Stimulated activated CD4-positive, alpha-beta T cell treated with anti-CD3 and anti-CD28 coated beads, Interleukin-1b, Interleukin-23, amount 100 ng/mL, for 48 hours (primary cell): ENCODE results near the gene BEST3.
A peak's percentile ranks its signal among the peaks of the same experiment; 100 is the strongest.
"Not testable (repeated sequence)": the region's sequence is repeated elsewhere in the genome, so short reads cannot be mapped to it uniquely, and the experiment has no call there.

Source experiments
- DNase-seq: peaks from one replicate; pipeline ENCODE4 v3.0.0-alpha.2; 2020

The BEST3 gene

DNA sequence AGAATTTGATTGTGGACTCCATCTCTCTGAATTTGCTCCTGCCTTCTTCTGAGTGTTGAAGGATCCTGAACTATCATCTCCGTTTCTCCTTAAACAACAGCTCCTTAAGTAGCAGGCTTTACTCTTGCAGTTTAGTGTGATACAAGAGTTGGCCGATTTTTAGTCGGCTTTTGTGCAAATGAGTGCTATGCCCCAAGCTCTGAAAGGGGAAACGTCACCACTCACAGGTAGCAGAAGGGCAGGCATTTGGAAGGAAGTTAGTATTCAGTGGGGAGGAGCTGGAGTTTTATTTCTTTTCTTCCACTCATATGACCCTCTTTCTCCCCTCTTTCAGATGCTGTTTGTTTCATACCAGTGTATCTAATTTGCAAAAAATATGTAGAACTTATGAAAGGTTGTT lies 51.9 kb downstream of the BEST3 start:
- no peak for DNase-seq

- DNase-seq: no peak
Measured at GRCh38 chr12:69645031-69645430, 54.1 kb downstream of the BEST3 start.

DNA sequence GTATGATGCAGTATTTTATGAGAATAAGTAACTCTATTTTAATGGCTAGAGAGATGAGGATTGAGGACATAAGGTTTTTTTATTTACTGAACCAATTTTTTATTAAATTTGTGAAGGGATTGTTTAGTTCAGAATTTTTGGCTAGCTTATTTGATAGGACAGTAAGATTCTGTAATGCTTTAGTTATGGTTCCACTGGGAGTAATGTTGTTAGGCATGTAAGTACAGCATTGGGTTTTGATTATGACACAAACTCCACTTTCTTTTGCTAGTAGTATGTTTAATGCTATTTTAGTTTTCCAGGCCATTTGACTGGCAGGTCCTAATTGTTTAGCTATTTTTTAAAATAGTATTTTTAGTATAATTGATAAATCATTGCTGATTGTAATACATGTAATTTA lies 54.6 kb downstream of the BEST3 start:
- no peak for DNase-seq

DNA sequence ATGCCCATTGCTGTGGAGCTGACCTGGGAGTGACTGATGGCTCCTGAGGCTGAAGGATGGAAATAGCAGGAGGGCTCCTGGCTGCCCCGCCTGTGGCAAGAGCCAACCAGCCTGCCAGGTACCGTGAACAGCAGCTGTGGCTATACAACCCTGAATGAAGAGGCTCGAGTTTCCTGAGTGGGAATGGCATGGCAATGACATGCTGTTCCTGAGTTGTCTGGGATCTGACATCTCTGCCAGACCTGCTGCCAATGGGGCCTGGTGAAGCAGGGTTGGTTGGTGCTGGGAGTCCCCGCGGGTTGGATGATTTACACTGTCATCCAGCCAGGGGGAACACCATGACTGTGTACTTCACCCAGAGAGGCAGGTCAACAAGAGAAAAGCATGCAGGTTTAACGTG lies 56.6 kb downstream of the BEST3 start:
- DNase-seq: no peak

DNA sequence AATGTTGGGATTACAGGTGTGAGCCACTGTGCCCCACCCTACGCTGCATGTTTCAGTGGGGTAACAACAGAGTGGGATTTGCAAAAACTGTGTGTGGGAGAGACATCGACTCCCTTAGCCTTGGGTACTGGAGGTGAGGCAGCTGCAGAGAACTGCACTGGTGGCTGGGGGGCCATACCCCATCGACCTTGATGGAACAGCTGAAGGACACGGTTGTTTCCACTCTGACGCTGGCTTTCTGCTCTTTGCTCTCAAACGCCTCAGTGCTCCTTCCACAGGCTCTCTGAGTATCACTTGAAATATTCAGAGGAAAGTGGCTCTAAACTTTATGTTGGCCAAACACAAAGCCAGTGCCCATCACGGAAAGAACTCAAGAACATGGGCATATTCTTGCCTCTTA lies 57.6 kb downstream of the BEST3 start:
- DNase-seq: no peak

- DNase-seq: peak; percentile 67
Measured at GRCh38 chr12:69639400-69640016, 59.6 kb downstream of the BEST3 start.

DNA sequence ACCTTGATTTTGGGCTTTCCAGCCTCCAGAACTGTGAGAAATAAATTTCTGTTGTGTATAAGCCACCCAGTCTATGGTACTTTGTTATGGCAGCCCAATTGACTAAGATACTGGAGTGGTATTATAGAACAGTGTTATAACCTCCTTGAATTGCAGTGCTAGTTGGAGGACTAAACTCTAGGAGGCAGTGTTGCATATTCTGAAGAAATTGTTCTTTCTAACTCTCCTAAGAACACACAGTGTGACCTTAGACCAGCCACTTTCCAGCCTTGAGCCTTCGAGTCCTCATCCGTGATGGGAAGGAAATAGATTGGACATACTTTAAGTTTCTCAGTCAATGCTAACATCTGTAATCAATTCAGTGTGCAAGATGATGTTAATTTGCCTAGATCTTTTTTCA lies 66.0 kb downstream of the BEST3 start:
- DNase-seq: no peak

- DNase-seq: no peak
Measured at GRCh38 chr12:69630191-69630590, 68.9 kb downstream of the BEST3 start.

DNA sequence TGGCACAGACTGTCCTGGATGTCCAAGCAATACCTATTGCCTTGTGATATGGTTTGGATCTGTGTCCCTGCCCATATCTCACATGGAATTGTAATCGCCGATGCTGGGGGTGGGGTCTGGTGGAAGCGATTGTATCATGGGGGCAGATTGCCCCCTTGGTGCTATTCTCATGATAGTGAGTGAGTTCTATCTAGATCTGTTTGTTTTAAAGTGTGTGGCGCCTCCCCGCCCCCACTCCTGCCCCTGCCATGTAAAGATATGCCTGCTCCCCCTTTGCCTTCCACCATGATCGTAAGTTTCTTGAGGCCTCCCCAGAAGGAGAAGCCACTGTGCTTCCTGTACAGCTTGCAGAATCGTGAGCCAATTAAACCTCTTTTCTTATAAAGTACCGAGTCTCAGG lies 71.6 kb downstream of the BEST3 start:
- no peak for DNase-seq

DNA sequence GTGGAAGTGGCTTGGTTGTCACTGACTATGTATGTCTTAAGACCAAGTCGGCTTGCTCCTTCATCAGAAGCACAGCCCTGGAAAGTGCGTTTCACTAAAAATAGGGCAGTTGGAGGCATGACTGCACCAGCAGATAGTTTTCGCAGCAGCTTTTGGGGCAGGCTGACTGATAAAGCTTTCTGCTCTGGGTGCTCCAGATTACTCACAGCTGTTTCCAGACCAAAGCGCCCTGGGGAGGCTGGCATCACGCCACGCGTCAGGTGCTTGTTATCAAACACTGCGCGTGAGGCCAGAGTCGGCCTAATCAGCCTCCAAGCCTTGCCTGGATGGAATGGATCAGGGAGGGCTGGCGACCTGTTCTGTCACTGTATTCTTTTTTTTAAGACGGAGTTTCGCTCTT lies 75.1 kb downstream of the BEST3 start:
- DNase-seq: no peak

DNA sequence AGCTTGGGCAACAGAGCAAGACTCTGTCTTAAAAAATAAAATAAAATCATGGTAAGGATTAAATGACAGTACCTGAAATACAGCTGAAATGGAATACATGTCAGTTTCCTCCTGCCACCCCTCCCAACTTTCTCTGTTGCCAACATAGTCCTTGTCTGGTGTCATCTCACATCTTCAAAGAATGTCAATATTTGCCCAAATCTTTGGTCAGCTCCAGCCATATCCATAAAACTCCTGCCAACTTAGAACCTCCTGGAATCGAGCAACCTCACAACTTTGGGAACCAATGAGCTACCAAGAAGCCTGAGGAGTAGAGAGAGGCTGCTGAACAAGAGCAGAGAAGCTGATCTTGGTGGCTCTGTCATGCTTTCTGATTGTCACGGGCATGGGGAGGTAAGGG lies 77.6 kb downstream of the BEST3 start:
- DNase-seq: no peak

DNA sequence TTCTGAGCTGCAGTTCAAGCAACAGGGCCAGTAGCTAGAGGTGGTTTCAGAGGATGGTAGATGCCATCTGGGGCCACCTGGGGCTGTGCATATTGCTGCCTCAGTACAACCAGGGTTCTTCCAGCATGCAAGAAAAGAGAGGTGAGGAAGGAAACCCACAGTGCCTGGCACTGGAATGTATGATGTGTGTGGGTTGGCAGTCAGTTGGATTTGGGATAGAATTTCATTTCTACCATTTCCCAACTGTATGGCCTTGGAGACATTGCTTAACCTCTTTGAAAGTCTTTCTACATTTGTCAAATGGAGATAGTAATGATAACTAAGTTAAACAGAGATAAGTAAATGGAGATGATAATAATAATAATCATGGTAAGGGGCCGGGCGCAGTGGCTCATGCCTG lies 78.2 kb downstream of the BEST3 start:
- no peak for DNase-seq

DNA sequence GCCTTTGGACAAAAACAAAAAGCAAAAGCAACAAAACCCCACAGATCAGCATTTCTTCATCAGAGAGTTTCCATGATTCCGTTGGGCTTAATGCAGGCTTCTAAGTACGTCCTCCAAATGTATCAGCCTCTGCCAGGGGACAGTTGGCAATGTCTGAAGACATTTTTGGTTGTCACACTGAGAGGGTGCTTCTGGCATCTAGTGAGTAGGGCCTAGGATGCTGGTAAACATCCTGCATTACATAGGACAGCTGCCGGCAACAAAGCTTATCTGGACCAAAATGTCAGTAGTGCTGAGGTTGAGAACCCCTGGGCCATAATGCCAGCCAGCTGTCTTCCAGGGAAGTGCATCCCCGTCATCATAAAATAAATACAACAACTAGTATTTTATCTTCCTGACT lies 79.0 kb downstream of the BEST3 start:
- no peak for DNase-seq

- DNase-seq: no peak
Measured at GRCh38 chr12:69619050-69619449, 80.1 kb downstream of the BEST3 start.

- no peak for DNase-seq
Measured at GRCh38 chr12:69616025-69616424, 83.1 kb downstream of the BEST3 start.

DNA sequence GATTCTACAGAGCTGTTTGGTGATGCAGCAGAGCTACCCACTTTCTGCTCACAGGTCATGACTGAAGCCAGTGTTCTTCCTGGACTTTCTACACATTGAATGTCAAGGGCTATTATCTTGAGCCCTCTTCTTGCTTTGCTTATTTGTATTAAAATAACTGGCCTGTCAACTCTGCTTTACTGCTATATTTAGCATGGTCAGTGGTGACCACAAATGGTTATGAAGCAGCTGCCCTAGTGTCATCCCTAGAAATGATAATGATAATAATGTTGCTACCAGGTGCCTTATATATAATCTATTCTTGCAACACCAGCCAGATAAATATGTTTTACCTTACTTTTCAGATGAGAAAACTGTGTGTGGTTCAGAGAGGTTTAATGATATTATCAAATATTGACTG lies 85.8 kb downstream of the BEST3 start:
- no peak for DNase-seq

- no peak for DNase-seq
Measured at GRCh38 chr12:69610729-69611128, 88.4 kb downstream of the BEST3 start, which contains the start of gene LRRC10. LRRC10 (minus strand) TSS chr12:69610907; CDS start chr12:69610838, 69 bp downstream.

DNA sequence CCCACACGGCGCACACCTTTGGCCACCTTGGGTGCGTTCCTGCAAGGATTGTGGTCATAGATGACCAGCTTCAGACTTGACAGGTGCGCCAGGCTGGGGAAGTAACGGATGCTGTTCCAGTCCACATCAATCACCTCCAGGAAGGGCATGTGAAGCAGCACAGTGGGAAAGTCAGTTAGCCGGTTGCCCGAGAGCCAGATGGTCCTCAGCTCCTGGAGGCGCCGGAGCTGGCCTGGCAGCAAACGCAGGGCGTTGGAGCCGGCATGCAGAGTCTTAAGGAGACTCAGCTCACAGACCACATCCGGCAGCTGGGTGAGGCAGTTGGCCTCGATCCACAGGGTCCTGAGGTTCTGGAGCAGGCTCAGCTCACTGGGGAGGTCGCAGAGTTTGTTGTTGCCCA lies 89.0 kb downstream of the BEST3 start:
- DNase-seq: no peak

DNA sequence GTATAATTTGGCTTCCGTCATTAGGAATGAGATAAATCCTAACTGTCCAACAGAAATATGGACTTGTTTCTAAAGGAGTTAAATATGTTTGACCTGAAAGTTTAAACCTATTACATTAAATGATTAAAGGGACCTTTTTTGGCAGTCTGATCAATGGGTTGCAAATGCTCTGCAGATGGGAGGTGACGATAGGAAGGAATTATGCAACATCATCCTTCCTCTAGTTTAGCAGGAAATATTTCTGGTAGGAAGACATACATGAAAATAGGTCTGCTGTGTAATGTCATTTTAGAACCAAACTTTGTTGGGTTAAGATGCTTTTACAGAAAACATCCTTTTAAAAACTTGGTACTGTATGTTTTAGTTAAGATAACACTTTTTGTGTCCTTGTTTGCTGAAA lies 91.0 kb downstream of the BEST3 start:
- DNase-seq: no peak

- not testable (repeated sequence) for DNase-seq
Measured at GRCh38 chr12:69604275-69604674, 94.8 kb downstream of the BEST3 start.
